Measurements from ENCODE around the gene ATP8B4. TPM values are rescaled to one million over a fixed set of nuclear protein-coding genes. Genes with fewer than 3 reads are reported as not detected.

The ATP8B4 gene
- total RNA-seq, 1 experiment from 2014 or later: not detected

- Histone ChIP-seq H3K36me3 (ENCODE audit: low read depth, low read length) (no peaks in the 10 kb centered on the region), H3K27ac (ENCODE audit: low read length) (no peak overlapping the region), H3K4me1 (ENCODE audit: insufficient read depth, low read length) (no peaks in the 10 kb centered on the region), H3K4me2 (ENCODE audit: low read length) (no peak overlapping the region), H3K9me3 (ENCODE audit: low read length) (no peaks in the 10 kb centered on the region), H3K27me3 (ENCODE audit: low read length) (no peaks in the 10 kb centered on the region), H3K79me2 (ENCODE audit: low read length) (no peaks in the 10 kb centered on the region), H3K9me2 (replicated peaks; ENCODE audit: low read length) (no peaks in the 10 kb centered on the region), H3K4me3 (ENCODE audit: low read length) (no peak overlapping the region), H3K9ac (ENCODE audit: low read length) (no peak overlapping the region), H4K20me1 (ENCODE audit: low read length) (no peaks in the 10 kb centered on the region), H2AFZ (ENCODE audit: low read length) (no peak overlapping the region), H3F3A (ENCODE audit: low read length, unreplicated experiment) (no peaks in the 10 kb centered on the region)
- no peak for TF ChIP-seq EZH2 (IDR thresholded peaks at IDR 0.05; ENCODE audit: low read length, unreplicated experiment)
- no TSS peak for BruUV-seq (replicated peaks)
- intact Hi-C loops (cut with micrococcal nuclease): no loop called here
- ChIA-PET CTCF (no interaction called here), POLR2A (ENCODE audit: unreplicated experiment) (no interaction called here)
- ATAC-seq (no peak), DNase-seq (no peak)
Observed at GRCh38 chr15:50107157-50107556, 11.9 kb downstream of the ATP8B4 start.

DNA sequence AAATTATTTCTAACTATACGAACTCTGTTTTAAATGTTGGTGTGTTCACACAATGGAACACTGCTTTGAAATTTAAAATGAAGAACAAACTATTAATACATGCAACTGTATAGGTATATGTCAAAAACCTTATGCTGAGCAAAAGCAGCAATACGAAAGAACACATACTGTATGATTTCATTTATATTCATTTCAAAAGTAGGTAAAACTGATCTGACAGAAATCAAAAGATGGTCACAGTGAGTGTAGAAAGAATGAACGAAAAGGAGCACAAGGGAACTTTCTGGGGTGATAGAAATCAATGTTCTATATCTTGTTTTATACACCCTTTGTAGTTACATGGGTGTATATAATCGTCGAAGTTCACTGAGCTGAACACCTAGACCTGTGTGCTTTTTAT is 12.6 kb downstream of the ATP8B4 start:
- Histone ChIP-seq H4K20me1 (ENCODE audit: low read length) (no peaks in the 10 kb centered on the region), H3K4me1 (ENCODE audit: insufficient read depth, low read length) (no peaks in the 10 kb centered on the region), H3K9ac (ENCODE audit: low read length) (no peak overlapping the region), H3K4me3 (ENCODE audit: low read length) (no peak overlapping the region), H3K9me3 (ENCODE audit: low read length) (no peaks in the 10 kb centered on the region), H3K27me3 (ENCODE audit: low read length) (no peaks in the 10 kb centered on the region), H3K79me2 (ENCODE audit: low read length) (no peaks in the 10 kb centered on the region), H3K27ac (ENCODE audit: low read length) (no peak overlapping the region), H2AFZ (ENCODE audit: low read length) (no peak overlapping the region), H3K4me2 (ENCODE audit: low read length) (no peak overlapping the region), H3K36me3 (ENCODE audit: low read depth, low read length) (no peaks in the 10 kb centered on the region), H3F3A (ENCODE audit: low read length, unreplicated experiment) (no peaks in the 10 kb centered on the region), H3K9me2 (replicated peaks; ENCODE audit: low read length) (no peaks in the 10 kb centered on the region)
- intact Hi-C loops (cut with micrococcal nuclease): no loop called here
- CTCF ChIA-PET: no interaction called here
- TF ChIP-seq, protein P1, sequence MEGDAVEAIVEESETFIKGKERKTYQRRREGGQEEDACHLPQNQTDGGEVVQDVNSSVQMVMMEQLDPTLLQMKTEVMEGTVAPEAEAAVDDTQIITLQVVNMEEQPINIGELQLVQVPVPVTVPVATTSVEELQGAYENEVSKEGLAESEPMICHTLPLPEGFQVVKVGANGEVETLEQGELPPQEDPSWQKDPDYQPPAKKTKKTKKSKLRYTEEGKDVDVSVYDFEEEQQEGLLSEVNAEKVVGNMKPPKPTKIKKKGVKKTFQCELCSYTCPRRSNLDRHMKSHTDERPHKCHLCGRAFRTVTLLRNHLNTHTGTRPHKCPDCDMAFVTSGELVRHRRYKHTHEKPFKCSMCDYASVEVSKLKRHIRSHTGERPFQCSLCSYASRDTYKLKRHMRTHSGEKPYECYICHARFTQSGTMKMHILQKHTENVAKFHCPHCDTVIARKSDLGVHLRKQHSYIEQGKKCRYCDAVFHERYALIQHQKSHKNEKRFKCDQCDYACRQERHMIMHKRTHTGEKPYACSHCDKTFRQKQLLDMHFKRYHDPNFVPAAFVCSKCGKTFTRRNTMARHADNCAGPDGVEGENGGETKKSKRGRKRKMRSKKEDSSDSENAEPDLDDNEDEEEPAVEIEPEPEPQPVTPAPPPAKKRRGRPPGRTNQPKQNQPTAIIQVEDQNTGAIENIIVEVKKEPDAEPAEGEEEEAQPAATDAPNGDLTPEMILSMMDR (conservative IDR thresholded peaks at IDR 0.05; ENCODE audit: low read depth, low read length): no peak
- no peak for TF ChIP-seq EZH2 (IDR thresholded peaks at IDR 0.05; ENCODE audit: low read length, unreplicated experiment)
- no peak for TF ChIP-seq EZH2phosphoT487 (IDR thresholded peaks at IDR 0.05; ENCODE audit: borderline replicate concordance, low read length)
- POLR2A ChIA-PET (ENCODE audit: unreplicated experiment): no interaction called here
- no peak for ATAC-seq
- no TSS peak for BruUV-seq (replicated peaks)
- no peak for DNase-seq

DNA sequence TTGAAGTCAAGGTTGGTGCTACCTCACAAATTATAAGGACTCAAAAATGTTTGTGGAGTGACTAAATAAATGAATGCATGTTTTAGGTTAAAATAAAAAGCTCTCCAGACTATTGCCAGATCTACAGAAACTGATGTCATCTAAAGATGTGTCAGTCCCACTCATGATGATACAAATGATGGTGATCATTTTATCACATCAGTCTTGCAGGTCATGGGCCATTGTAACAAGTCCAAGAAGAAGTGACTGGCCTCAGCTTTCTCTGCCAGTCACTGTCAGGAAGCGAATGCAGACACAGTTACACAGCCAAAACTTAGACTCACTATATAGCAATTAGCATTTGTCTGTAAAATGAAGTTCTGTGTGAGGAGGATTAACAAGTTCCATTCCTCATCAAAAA is 18.5 kb downstream of the ATP8B4 start:
- Histone ChIP-seq H3K4me2 (ENCODE audit: low read length) (no peak overlapping the region), H3K36me3 (ENCODE audit: low read depth, low read length) (no peaks in the 10 kb centered on the region), H3K9me3 (ENCODE audit: low read length) (no peaks in the 10 kb centered on the region), H3K79me2 (ENCODE audit: low read length) (no peaks in the 10 kb centered on the region), H4K20me1 (ENCODE audit: low read length) (no peaks in the 10 kb centered on the region), H2AFZ (ENCODE audit: low read length) (no peak overlapping the region), H3K9me2 (replicated peaks; ENCODE audit: low read length) (no peaks in the 10 kb centered on the region), H3F3A (ENCODE audit: low read length, unreplicated experiment) (no peaks in the 10 kb centered on the region), H3K9ac (ENCODE audit: low read length) (no peak overlapping the region), H3K4me3 (ENCODE audit: low read length) (no peak overlapping the region), H3K27me3 (ENCODE audit: low read length) (no peaks in the 10 kb centered on the region), H3K4me1 (ENCODE audit: insufficient read depth, low read length) (no peaks in the 10 kb centered on the region), H3K27ac (ENCODE audit: low read length) (no peak overlapping the region)
- BruUV-seq (replicated peaks): no TSS peak
- ChIA-PET POLR2A (ENCODE audit: unreplicated experiment) (no interaction called here), CTCF (no interaction called here)
- DNase-seq (no peak), ATAC-seq (no peak)
- intact Hi-C loops (cut with micrococcal nuclease): no loop called here
- TF ChIP-seq EZH2phosphoT487 (IDR thresholded peaks at IDR 0.05; ENCODE audit: borderline replicate concordance, low read length) (no peak), EZH2 (IDR thresholded peaks at IDR 0.05; ENCODE audit: low read length, unreplicated experiment) (no peak)
- TF ChIP-seq, protein P1 (conservative IDR thresholded peaks at IDR 0.05; ENCODE audit: low read depth, low read length): no peak

All from PC-3 (cell line).